Ureter (tissue), 1 donor: Measurements from ENCODE around the gene AHDC1. TPM values are rescaled to one million over a fixed set of nuclear protein-coding genes. Genes with fewer than 3 reads are reported as not detected.
"Not testable (repeated sequence)": the region's sequence is repeated elsewhere in the genome, so short reads cannot be mapped to it uniquely, and the experiment has no call there.

Experiments used
- DNase-seq: peaks from one replicate; pipeline ENCODE4 v3.0.0-alpha.2; 2020; ENCODE audit warnings: low spot score
- total RNA-seq: library from RNA; stranded (reverse); gene quantifications from one replicate; pipeline ENCODE4 v1.2.4, GENCODE V29; 2023
- donor health status: DM: yes; HTN: yes; CAD: no.

AHDC1 gene
- 27.3 TPM for total RNA-seq

- peak; percentile 93 for DNase-seq
Measured at GRCh38 chr1:27603681-27604578, at the start of gene AHDC1. Gene AHDC1, minus strand, starts transcription at chr1:27604144. Its CDS starts 52,029 bp downstream, at chr1:27552115.

DNA sequence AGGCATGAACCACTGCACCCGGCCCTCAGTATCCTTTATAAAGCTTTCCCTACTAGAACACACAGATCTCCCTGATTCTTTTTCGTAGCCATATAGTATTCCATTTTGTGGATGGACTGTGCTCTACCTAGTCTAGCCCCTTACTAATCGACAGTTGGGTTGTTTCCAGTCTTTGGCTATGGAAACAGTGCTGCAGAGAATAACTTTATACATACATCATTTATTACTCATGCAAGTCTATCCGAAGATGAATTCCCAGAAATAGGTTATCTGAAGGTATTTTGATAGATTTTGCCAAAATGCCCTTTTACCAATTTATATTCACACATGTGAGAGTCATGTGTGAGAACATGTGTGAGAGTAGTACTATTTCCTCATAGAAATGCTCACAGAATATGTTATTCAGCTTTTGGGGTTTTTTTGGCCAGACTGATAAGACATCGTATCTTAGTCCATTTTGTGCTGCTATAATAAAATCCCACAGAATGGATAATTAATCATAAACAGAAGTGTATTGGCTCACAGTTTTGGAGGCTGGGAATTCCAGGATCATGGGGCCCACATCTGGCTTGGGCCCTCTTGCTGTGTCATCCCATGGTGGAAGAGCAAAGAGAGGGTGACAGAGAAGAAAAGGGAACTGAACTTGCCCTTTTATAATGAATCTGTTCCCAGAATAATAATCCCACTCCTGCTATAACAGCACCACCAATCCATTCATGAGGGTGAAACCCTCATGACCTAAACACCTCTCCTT, 48.3 kb upstream of the AHDC1 start:
- no peak for DNase-seq

DNA sequence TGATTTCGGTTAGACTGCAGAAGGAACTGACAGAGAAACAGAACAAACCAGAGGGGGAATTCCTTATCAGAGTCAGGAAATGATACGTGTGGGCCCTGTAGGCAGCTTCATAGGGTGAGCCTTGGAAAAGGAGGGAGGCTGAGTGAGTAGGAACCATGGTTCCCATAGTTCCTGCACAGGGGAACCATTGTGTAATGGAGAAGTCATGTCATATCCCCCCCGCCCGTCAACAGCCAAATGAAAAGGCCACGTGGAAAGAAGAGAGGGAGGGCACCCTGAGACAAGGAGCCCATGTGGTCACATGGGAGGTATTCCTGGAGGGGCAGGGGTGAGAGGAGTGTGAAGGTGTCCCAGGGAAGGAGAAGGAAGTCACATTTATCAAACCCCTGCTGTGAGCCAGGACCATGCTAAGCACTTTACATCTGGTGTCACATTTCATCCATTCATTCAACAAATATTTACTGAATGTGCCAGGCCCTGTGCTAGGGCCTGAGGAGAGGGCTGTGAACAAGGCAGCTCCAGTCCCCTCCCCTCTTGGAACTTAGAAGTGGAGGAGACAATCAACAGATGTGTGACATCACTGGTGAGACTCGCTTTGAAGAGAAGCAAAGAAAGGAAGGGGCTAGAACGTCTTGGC, 46.7 kb upstream of the AHDC1 start:
- no peak for DNase-seq

- DNase-seq, result no peak
Measured at GRCh38 chr1:27650171-27650538, 46.2 kb upstream of the AHDC1 start.

GRCh38 chr1:27649306-27649635, 45.3 kb upstream of the AHDC1 start:
- DNase-seq, result no peak

DNA sequence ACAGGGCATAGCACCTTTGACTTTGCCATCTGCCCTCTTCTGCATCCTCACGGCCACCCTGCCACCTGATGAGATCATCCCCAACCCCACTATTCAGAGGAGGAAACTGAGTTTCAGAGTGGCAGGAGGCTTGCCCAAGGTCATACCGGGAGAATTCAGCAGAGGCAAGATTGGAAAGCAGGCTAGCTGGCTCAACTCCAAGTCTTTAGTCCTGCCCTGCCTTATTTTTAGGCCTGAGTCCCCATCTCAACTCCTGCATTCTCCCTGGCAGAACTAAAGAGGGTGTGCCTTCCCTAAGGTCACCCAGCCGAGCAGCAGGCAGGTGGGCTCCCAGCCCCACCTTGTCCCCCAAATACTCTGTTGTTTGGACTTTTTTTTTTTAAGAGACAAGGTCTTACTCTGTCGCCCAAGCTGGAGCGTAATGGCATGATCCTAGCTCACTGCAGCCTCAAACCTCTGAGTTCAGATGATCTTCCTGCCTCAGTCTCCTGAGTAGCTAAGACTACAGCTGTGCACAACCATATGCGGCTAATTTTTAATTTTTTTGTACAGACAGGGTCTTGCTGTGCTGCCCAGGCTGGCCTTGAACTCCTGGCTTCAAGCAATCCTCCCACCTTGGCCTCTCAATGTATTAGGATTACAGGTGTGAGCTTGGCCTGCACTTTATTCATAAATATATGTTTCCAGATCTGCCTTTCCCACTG, 44.8 kb upstream of the AHDC1 start:
- DNase-seq, result no peak

- DNase-seq, result no peak
Measured at GRCh38 chr1:27647328-27647727, 43.4 kb upstream of the AHDC1 start.

DNA sequence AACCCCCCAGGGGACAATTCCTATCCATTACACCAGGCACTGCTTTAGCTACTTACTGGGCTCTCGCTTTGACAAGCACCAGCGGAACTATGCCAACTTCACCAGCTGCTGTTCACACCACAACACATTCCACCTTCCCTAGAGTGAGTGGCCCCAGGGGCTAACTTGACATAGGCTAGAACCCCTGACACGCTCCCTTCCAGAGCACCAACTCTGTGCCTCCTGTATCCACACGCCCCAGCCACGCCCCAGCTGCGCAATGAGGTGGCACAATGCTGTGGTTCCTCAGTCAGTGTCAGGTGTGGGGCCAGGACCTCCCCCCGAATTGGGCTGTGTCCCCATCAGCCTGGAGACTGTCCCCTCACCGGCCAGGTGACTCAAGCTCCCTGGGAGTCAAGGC, 42.7 kb upstream of the AHDC1 start:
- DNase-seq, result no peak

- no peak for DNase-seq
Measured at GRCh38 chr1:27645071-27645415, 41.1 kb upstream of the AHDC1 start.

GRCh38 chr1:27644369-27645070, 40.6 kb upstream of the AHDC1 start:
- DNase-seq, result no peak

GRCh38 chr1:27643600-27644368, 39.8 kb upstream of the AHDC1 start:
- DNase-seq, result no peak

DNA sequence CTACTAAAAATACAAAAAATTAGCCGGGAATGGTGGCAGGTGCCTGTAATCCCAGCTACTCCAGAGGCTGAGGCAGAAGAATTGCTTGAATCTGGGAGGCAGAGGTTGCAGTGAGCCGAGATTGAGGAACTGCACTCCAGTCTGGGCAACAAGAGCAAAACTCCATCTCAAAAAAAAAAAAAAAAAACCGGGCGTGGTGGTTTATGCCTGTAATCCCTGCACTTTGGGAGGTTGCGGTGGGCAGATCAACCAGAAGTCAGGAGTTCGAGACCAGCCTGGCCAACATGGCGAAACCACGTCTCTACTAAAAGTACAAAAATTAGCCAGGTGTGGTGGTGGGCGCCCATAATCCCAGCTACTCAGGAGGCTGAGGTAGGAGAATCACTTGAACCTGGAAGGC, 36.6 kb upstream of the AHDC1 start:
- not testable (repeated sequence) for DNase-seq

GRCh38 chr1:27638805-27639204, 34.9 kb upstream of the AHDC1 start:
- DNase-seq, result no peak

GRCh38 chr1:27638047-27638734, 34.2 kb upstream of the AHDC1 start:
- DNase-seq, result no peak

DNA sequence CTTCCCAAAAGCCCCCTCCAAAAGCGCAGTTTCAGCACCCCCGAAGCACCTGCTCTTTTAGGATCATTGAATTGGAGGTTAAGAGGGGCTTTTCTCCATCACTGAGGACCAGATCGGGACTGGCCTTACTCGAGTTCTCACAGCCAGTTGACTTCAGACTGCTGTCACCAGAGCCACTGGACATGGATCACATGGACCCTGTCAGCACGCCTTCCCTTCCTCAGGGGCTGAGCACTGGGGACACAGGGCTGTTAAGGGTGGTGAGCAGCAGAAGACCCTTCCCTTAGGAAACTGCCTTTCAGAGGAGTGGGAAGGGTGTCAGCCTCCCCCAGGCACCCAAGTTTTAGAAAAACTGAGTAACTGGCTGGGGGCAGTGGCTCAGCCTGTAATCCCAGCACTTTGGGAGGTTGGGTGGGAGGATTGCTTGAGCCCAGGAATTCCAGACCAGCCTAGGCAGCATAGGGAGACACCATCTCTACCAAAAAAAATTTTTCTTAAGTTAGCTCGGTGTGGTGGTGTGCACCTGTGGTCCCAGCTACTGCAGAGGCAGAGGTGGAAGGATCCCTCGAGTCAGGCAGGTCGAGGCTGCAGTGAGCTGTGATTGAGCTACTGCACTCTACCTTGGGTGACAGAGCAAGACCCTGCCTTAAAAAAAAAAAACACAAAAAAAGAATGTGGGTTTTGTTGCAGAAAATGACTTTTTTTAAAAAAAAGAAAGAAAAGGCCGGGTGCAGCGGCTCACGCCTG, 31.6 kb upstream of the AHDC1 start:
- DNase-seq, result no peak

- DNase-seq, result no peak
Measured at GRCh38 chr1:27634985-27635367, 31.0 kb upstream of the AHDC1 start, which contains the start of gene FGR. Gene FGR, minus strand, starts transcription at chr1:27635185. Its CDS starts 11,269 bp downstream, at chr1:27623916.

DNA sequence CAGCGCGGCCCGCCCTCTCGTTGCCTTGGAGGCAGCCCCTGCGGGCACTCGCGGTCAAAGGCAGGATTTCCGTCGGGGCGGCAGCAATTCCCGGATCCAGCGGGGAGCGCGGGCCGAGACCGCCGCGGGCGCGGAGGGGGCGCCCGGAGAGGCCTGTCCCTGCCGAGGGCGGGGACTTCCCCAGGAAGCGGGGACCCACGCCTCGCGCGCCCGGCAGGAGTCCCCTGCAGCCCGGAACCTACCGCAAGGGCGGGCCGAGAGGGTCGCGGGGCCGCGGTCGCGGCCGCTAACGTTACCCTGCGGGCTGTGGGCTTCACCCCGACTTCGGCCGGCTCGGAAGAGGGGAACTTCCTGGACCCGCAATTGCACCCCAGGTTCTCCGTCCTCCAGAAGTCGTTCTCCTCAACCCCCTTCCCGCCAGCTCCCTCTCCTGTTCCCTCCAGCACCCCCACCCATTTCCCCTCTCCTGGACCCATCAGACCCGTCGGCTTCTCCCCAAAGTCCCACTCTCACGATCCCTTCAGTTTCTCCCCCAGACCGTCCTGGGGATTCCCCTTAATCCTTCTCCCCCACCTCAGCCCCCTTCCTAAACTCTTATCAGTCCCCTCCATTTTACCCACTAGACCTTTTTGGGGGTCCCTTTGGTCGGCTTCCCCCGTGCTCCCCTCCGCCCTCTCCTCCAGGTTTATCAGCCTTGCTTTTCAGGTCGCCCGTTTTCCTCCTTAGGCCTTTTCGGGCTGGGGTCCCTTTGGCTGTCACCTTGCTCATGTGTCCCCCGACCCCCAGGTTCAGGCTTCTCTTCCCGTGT, 30.4 kb upstream of the AHDC1 start:
- DNase-seq, result no peak

DNA sequence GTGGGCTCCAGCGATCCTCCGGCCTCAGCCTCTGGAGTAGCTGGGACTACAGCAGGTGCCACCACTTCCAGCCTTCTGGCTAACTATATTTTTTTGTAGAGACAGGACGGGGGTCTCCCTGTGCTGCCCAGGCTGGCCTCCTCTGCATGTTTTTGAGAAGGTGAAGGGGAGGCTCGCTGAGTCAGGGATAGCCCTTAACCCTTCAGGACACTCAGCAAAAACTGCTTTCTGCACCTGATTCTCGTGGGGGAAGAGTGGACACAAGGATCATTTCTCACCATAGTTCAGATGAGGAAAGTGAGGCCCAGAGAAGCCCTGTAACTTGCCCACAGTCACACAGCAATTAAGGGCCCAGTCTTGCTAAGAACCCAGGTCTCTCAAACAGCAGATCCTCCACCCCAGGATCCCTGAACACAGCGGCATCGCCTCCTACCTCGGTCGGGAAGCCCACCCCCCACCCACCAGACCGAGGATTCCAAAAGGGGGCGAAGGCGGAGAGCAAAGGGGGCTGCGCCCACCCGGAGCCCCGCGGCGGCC, 29.8 kb upstream of the AHDC1 start:
- DNase-seq, result no peak
